NCI-H345 (cell line): ENCODE results near the gene DDA1.
"Not testable (repeated sequence)": the region's sequence is repeated elsewhere in the genome, so short reads cannot be mapped to it uniquely, and the experiment has no call there.

Source experiments
- DNase-seq: peaks from one replicate; lab custom pipeline; 2025; lab: John Stamatoyannopoulos, UW

Gene DDA1

DNA sequence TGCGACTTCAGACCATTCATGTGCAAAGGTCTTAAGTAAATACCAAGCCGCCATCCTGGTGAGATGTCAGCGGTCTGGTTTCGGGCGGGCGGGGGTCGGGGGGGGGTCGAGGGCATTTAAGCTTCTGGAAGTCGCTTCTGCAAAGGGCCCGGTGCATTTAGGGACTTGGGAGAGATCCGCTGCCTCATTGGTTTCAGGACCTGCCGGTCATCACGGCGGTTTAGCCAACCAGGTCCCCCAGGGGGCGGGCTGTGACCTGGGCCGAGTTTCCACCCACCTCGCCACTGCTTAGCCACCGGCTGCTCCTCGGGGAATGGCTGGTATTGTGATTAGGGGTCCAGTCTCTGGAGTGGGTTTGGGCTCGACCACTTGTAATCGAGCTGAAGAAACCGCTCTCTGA lies 19.9 kb upstream of the DDA1 start:
- DNase-seq: no peak

DNA sequence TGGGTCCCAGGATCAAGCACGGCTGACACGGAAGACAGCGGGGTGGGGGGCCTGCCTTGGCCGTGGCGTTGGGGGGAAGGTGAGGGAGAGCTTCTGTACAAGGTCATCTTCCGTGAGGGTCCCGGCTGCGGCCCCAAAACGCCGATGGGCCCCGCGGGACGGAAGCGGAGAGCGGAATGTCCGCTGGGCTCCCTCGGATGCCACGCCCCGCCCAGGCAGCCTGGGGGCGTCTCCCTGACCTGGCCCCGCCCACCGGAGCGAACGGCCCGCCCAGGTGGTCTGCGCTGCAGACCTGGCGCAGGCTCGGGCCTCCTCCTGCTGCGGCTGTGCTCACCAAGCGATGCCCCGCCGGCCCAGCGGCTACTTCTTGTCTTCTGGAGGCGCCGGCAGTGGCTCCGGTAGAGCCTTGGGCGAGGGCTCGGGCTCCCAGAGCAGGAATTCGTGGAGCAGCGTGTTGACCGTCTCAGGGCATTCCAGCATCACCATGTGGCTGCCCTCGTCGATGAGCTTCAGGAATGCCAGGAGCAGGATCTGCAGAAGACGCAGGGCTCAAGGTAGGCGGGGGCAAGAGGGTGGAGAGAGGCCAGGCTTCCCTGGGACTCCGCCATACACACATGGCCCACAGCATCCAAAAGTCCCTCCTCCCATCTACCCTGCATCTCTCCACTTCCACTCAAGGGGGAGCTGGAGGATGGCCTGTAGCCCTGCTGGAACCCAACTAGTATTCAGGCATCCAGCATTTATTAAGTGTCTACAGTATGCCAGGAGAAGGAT lies 16.9 kb upstream of the DDA1 start:
- no peak for DNase-seq

DNA sequence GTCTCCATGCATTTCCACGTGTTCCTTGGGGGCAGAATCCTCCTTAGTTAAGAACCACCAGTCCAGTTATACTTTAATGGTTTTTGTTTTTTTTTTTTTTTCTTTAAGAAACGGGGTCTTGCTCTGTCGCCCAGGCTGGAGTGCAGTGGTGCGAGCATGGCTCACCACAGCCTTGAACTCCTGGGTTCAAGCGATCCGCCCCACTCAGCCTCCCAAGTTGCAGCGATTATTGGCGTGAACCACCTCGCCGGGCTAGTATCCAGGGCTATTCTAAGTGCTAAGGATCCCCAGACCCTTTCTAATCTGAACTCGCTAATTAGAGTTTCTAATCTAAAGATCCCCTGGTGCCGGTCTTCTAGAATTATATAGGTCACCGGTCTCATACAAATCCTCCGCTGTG lies 15.8 kb upstream of the DDA1 start:
- DNase-seq: no peak

DNA sequence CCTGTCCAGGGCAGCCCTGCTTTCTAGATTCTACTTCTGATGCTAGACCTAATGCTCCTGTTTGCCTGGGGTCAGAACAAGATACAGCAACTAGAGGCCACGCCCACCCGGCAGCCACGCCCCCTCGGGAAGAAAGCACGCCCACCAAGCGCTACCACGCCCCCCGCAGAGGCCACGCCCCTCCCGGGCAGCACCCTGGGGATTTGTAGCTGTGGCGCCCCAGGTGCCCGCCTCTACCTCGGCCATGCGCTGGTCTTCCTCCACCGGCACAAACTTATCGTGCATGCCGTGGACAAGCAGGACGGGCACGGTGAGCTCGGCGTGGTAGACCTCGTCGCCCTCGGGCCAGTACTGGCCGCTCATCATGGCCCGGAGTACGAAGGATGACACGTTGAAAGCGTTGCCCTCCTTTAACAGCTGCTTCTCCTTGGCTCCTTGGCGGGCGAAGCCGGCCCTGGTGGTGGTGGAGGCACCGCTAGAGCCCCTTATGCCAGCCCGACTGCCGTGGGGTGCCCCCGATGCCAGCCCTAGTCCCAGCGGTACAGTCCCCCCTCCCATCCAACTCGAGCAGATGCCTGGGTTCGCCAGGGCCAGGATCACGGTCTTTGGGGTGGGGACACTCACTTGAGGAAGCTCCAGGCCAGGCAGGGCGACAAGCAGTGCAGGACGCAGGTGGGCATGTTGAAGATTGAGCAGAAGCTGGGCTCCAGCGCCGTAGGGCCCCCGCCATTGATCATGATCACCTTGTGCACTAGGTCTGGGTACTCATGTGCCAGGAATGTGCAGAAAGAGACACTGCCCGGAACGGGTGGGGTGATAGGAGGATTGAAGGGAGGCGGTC lies 15.1 kb upstream of the DDA1 start:
- DNase-seq: no peak

DNA sequence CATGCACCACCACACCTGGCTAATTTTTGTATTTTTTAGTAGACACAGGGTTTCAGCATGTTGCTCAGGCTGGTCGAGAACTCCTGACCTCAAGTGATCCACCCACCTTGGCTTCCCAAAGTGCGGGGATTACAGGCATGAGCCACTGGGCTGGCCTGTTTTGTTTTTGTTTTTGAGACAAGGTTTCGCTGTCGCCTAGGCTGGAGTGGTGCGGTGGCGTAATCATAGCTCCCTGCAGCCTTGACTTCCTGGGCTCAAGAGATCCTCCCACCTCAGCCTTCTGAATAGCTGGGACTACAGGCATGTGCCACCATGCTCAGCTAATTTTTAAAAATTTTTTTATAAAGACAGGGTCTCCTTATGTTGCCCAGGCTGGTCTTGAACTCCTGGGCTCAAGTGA lies 13.8 kb upstream of the DDA1 start:
- not testable (repeated sequence) for DNase-seq

DNA sequence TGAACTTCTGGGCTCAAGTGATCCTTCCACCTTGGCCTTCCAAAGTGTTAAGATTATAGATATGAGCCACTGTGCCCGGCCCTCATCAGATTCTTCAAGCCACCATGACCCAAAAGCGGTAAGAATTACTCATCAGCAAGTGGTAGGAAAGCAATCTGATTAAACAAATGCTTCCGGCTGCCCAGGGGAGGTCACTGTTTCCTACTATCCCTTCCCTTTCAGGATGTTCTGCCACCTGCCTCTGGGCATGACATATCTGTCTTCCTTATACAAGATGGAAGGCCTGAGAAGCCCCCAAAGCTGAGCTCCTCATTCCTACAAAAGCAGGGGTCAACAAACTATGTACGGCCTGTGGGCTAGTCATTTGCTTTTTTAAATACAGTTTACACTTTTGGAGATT lies 13.1 kb upstream of the DDA1 start:
- no peak for DNase-seq

DNA sequence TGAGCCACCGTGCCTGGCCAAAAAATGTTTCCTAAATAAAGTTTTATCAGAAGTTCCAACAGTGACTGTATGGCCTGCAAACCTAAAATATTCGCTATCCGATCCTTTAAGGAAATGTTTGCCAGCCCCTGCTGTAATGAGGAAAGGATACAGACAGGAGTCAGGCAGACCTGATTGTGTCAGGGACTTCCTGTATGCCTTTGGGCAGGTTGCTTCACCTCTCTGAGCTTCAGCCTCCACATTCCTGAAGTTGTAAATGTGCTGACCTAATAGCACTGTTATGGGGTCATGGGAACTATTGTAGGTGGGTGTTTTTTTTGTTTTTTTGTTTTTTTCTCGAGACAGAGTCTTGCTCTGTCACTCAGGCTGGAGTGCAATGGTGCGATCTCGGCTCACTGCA lies 12.4 kb upstream of the DDA1 start:
- no peak for DNase-seq

DNA sequence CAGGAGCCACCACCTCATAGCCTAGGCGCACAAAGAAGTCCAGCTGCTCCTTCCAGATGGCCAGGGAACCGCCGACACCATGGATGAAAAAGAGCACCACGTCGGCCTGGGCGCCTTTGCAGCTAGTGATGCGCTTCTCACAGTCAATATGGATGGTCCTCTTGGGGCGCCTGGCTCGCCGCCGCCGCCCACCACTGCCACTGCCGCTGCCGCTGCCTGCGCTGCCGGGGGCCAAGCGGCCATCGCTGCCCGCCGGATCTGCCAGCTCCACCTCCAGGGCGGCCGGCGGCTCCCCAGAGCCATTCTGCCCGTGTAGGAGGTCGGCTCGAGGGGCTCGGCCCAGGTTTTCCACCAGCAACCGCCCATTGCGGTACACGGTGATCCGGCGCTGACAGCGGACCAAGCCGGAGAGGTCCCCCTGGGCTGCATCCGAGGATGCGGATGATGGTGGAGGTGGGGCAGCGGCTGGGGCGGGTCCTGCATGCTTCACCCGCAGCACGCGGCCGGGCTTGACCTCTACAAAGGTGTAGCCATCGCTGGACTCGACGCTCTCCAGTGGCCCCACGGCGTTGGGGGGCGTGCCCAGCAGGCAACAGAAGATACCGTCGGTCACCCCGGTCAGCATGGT lies 8.3 kb upstream of the DDA1 start:
- DNase-seq: no peak

DNA sequence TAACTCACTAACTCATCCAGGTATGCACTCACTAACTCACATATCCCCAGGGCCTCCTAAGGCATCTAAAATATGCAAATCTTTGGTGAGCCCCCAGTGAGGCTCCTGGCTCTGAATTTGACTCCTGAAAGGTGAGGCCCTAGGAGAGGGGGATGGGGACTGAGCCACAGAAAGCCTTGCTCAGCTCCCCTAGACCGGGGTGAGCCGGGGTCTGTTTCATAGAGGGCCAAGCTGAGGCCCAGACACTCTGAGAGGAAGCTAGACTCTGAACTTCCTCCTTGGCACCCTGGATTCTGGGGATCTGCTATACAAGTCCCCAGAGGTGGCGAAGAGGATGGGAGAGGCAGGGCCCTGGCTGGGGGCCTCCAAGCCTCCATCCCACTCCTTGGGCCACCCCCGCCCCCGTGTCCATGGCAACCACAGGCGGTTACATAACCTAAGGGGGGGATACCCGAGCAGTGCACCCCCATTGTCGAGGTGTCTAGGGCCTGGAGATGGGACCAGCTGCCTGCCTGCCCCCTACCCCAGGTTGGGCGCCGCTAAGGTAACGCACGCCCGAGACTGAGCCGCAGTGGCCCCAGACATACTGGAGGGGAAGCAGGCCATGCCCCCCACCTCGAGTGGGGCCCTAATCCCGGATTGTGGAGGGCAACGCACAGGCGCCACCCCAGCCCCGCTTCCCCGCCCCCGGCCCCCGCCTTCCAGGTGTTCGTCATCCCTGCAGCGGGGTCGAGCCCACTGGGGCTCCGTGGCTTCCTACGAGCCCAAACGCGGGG lies 6.8 kb upstream of the DDA1 start:
- DNase-seq: no peak

DNA sequence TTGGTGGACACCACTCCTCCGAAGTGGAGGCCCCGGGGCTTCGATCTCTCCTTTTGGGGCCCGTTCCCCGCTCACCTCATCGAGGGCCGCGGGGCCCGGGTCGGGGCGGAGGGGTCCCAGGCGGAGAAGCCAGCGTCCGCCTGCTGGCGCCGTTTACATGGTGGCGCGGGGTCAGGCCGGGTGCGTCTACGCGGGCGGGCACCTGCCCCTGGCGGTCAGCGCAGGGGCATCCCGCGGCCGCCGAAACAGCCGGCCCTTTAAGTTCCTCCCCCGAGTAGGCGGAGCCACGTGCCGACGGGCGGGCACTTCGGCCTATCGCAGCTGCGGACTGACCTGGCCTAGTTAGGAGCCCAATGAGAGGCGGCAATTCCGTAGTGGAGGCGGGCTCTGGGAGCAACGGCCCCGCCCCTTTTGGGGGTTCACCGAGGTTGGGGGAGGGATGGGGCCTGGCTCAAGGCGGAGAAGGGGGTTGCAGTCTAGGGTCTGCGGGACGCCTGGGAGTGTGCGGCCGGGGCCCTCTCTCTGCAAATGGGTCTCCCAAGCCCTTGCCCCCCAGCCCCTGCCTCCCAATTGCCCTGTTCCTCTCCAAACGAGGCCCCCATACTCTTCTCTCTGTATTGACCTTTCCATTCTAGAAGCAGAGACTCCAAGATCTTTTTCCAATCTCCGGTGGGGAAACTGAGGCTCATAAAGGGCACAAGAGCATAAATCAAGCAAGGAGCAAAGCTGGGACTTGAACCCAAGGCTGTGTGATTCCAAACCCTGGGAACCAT lies 6.0 kb upstream of the DDA1 start, which contains the start of gene ABHD8:
TSS of gene ABHD8 (minus strand) at position 259 of the 773 bp plus-strand sequence. CDS start 1,809 bp downstream, outside the sequence.
- DNase-seq: peak; percentile 94

DNA sequence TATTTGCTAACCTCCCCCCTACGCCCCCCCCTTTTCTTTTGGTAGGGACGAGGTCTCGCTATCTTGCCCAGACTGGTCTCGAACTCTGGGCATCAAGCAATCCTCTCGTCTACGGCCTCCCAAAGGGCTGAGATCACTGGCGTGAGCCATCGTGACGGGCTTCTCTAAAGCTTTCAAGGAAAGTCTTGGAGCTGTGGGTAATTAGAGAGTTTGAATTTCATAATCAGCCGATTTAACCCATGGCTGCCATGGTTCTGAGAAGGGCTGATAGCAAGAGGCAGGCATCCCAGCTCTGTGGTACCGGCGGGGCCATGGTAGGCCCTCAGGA lies 5.5 kb upstream of the DDA1 start:
- DNase-seq: no peak

DNA sequence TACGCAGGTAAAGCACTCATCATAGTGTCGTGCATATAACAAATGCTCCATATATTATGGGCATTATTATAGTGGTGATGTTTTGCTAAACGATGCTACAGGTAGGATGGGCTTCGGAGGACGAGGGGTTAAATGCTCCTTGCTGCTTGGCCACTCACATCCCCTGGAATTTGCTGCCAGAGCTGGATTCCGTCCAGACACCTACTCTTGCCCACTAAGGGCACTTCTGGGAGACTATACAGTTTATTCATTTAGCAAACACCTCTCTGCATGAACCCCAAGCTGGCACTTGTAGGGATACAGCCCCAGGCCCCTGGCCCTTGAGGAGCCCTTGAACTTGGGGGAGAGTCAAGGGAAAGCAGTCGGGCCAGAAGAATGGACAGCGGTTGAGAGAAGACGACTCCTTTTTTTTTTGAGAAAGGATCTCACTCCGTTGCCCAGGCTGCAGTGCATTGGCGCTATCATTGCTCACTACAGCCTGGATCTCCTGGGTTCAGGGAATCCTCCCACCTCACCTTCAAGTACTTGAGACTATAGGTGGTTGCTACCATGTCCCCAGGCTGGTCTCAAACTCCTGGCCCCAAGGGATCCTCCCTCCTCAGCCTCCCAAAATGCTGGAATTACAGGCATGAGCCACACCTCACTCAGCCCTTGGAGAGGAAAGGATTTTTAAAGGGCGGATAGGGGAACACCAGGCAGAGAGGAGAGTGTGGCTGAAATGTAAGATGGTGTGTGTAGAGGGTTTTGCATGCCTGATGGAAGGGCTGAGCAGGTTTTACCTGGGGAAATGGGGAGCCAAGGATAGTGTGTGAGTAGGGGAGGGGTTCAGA lies 4.8 kb upstream of the DDA1 start:
- DNase-seq: peak; percentile 38

DNA sequence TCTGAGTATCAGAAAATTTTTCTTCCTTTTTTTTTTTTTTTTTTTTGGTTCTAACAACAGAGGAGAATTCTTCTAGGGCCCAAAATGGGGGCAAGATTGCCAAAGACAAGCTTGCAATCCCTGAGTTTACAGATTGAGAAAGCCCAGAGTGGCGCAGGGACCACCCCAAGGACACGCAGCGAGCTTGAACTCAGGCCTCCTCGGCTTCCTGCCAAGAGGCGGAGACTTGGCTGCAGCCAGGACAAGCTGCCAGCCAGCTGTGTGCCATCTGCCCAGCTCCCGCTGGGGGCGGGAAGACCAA lies 4.2 kb upstream of the DDA1 start:
- no peak for DNase-seq

DNA sequence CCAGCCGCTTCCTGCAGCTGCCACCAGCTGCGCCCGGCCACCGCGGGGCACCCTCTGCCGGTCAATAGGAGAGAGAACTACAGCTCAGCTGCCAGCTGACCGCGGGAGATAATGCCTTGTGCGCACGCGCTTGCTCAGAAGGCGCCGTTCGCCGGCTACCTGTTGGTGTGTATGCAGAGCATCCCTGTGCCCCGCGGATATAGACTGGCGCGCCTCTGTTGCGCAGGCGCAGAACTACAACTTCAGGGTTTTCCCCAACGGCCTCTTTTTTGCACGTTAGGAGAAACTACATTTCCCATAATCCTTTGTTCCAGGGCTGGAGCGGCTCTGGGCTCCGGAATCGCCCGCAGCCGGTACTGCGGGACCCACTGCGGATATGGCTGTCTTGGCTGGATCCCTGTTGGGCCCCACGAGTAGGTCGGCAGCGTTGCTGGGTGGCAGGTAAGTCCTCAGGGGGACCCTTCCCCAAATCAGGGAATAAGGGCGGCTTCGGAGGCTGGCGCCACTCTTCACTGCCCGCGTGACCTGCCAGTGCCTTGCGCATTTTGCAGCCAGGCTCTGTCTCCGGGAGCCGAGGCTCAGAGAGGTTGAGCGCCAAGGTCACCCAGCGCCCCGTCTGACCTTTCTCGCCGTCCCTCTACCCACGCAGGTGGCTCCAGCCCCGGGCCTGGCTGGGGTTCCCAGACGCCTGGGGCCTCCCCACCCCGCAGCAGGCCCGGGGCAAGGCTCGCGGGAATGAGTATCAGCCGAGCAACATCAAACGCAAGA lies 3.7 kb upstream of the DDA1 start, which contains the start of gene MRPL34:
TSS of gene MRPL34 (plus strand) at position 356 of the 768 bp plus-strand sequence. CDS start at position 377, 21 bp downstream.
- DNase-seq: peak; percentile 98

DNA sequence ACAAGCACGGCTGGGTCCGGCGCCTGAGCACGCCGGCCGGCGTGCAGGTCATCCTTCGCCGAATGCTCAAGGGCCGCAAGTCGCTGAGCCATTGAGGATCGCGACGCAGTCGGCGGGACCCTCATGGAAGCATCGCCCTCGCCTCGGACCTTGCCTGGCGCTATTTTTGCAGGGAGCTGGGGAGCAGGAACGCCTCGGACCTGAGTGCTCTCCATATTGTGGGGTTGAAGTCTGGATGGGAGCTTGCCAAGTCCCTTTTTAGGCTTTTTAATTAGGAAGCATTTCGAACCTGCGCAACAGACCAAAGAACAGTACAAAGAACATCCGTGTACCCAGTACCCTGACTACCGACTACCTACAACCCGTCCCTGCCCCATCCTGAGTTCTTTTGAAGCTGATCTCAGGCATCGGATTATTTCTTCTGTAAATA lies 3.1 kb upstream of the DDA1 start:
- DNase-seq: no peak

DNA sequence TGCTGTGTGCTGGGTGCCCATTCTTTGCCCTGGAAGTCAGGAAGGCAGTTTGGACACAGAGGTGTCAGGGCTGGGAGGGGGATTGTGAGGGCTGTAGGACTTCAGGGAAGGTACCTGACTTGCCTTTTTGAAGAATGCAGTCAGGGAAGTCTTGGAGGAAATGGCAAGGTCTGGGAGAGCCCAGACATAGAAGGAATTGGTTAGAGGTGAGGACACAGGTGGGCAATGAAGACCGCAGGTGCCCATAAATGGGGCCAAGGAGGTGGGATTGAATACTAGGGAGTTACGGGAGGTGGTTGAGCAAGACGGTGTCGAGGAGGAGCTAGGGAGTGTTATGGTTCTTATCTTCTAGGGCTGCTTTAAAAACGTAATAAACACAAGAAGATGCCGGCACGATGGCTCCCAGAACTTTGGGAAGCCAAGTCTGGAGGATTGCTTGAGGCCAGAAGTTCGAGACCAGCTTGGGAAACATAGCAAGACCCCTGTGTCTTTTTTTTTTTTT lies 1.4 kb upstream of the DDA1 start:
- DNase-seq: no peak

DNA sequence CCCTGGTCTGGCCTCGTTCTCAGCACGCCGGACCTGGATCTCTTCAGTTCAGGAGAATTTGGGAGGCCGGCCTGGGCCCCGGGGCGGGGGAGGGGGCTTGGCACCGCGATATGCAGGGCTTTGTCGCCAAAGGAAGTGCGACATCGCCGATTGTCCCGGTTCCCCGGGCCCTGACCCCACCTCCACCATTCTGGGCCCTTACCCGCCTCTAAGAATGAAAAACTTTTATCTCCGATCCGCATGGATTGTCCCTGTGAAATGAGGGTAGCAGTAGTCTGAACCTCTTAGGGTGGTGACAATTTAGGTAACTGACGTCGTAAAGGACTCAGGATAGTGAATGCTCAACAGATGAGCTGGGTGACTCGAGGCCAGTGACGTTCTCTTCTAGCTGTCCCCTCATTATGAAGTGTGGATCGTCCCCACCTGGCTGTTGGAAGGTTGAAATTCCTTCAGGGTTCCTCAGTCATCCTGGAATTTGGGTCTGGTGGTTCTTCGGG lies 650 bp downstream of the DDA1 start:
- no peak for DNase-seq

DNA sequence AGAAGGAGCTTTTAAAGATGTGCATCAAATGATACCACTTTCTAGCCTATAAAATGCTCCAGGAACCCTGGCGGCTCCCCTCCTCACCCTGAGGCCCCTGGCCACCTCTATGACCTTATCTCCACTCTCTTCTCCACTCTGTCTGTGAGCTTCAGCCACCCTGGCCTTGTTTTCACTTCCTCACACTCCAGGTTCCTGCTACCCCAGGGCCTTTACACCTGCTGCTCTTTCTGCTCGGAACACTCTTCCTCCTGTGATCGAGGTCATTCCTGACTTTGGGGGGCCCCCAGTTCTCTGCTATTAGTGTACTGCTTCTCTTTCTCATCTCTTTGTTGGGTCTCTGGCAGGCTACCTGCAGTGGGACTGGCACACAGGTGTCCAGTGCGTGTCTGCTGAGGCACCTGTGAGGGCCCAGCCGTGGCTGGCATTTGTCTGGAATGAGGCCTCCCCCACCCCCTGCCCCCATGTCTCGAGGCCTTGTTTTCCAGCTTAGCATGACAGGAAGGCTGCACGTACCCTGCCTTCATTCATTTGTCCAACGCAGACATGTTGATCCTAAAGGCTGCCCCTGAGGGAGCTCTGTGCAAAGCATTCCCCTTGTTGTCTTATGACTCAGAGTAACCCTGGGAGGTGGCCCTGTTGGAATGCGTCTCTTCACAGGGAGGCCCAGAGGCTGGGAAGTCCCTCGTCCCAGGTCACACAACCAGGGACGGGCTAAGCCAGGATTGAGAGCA lies 2.3 kb downstream of the DDA1 start:
- DNase-seq: no peak
